ENCODE data around the gene MTLN.
"Not testable (repeated sequence)": the region's sequence is repeated elsewhere in the genome, so short reads cannot be mapped to it uniquely, and the experiment has no call there.

The MTLN gene

DNA sequence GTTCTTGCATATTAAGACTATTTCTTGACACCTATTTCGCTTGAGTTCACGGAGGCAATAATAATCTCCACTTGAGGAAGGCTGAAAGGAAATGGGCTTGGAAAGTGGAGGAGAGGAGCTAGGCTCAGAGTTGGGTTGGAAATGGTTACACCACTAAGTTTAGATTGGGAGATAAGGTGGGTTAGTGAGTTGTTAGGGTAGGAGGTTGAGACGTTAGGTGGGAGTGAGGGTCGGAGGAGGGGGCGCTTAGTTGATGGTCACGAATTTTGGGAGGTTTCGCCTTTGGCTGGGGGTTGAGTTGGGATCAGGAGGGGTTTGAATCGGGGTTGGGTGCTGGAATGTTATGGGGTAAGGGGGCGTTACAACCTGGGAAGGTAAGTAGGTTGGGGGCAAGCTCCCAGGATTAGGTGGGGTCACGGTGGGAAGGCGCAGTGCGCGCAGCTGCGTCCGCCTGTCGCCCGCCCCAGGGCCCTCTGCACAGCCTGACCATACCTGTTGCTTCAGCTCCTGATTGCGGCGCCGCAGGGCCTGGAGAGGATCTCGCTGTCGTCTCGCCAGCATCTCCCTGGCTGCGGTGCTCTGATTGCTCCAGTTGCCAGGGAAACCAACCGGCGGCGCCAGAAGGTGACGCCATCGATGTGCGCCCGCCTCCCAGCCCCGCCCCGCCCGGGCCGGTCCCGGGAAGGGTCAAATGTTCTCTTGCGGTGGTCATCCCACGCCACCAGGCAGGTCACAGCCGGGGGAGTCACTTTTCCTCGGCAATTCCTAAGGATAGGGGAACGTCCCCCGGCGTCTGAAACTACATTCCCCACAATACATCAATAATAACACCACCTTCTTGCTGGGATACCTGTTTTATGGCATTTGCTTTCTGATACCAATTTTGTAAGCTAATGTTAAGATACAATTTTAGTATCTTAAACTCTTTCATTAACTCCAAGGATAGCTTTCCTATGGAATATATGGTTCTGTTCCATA, 7.7 kb downstream of the MTLN start, which contains the start of gene NPHP1:
NPHP1 (minus strand) TSS at position 606 of the 978 bp plus-strand sequence; CDS start at position 561, 45 bp downstream.
- H3K27ac ChIP-seq (ENCODE audit: low read length) = peak within 1 kb of the TSS; percentile 51; the same call in 1 of the 2 replicates
- DNase-seq (peak; percentile 82), ATAC-seq (ENCODE audit: insufficient read depth, low read depth) (peak; percentile 93)
- no peaks in the 10 kb centered on the region for H3K9me3 ChIP-seq (ENCODE audit: insufficient read depth, low read length, severe bottlenecking)
- H3K4me2 ChIP-seq (ENCODE audit: insufficient read depth, low read length) = peak within 1 kb of the TSS; percentile 96
- H4K20me1 ChIP-seq (ENCODE audit: insufficient read depth, low read length) = no peaks in the 10 kb centered on the region
- H3K4me1 ChIP-seq (ENCODE audit: insufficient read depth, low read length) = peaks cover 20% of the 10 kb centered on the region
- H2AFZ ChIP-seq (ENCODE audit: low read depth, low read length) = peak within 1 kb of the TSS; percentile 90
- peak within 1 kb of the TSS; percentile 51 for H3K9ac ChIP-seq (ENCODE audit: low read depth, low read length)
- TF ChIP-seq CTCF (IDR thresholded peaks at IDR 0.05; ENCODE audit: borderline replicate concordance, extremely low read depth, low read length, poor library complexity, severe bottlenecking) (no peak), EZH2 (IDR thresholded peaks at IDR 0.05; ENCODE audit: borderline replicate concordance, low read depth, low read length, severe bottlenecking) (no peak)
- no peaks in the 10 kb centered on the region for H3K79me2 ChIP-seq (ENCODE audit: insufficient read depth, low read length)
- H3K27me3 ChIP-seq (ENCODE audit: insufficient read depth, low read length, poor library complexity) = no peaks in the 10 kb centered on the region
- H3K36me3 ChIP-seq (ENCODE audit: insufficient read depth, low read length) = peaks cover 6% of the 10 kb centered on the region
- peak within 1 kb of the TSS; percentile 64 to 84; a peak in 3 of 4 replicates for H3K4me3 ChIP-seq (ENCODE audit: low read depth in 1 of 2, low read length in 2 of 2)

DNA sequence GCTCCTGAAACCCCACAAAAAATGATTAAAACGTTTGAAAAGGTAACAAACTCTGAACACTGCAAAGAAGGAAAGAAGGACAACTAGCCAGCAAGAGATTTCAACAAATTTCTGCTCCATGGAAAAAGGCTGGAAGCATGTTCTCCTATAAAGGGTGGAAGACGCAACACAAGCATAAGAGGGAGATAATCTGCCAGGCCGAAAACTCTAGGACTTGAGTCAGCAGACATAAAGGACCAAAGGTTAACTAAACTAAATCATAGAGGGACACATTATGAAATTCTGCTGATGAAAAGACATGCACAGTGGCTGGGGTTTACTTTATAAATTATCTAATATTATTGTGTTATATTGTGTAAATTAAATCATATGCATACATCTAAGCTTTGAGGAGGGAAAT, 14.3 kb downstream of the MTLN start:
- DNase-seq (no peak), ATAC-seq (ENCODE audit: insufficient read depth, low read depth) (no peak)
- no peak overlapping the region for H3K9ac ChIP-seq (ENCODE audit: low read depth, low read length)
- H3K27ac ChIP-seq (ENCODE audit: low read length) = no peak overlapping the region
- no peak overlapping the region for H2AFZ ChIP-seq (ENCODE audit: low read depth, low read length)
- H3K4me1 ChIP-seq (ENCODE audit: insufficient read depth, low read length) = no peaks in the 10 kb centered on the region
- no peaks in the 10 kb centered on the region for H3K9me3 ChIP-seq (ENCODE audit: insufficient read depth, low read length, severe bottlenecking)
- no peaks in the 10 kb centered on the region for H3K36me3 ChIP-seq (ENCODE audit: insufficient read depth, low read length)
- no peak overlapping the region for H3K4me3 ChIP-seq (ENCODE audit: low read depth in 1 of 2, low read length in 2 of 2)
- TF ChIP-seq EZH2 (IDR thresholded peaks at IDR 0.05; ENCODE audit: borderline replicate concordance, low read depth, low read length, severe bottlenecking) (no peak), CTCF (IDR thresholded peaks at IDR 0.05; ENCODE audit: borderline replicate concordance, extremely low read depth, low read length, poor library complexity, severe bottlenecking) (no peak)
- no peaks in the 10 kb centered on the region for H3K79me2 ChIP-seq (ENCODE audit: insufficient read depth, low read length)
- H4K20me1 ChIP-seq (ENCODE audit: insufficient read depth, low read length) = no peaks in the 10 kb centered on the region
- peaks cover 2% of the 10 kb centered on the region for H3K27me3 ChIP-seq (ENCODE audit: insufficient read depth, low read length, poor library complexity)
- H3K4me2 ChIP-seq (ENCODE audit: insufficient read depth, low read length) = no peak overlapping the region

DNA sequence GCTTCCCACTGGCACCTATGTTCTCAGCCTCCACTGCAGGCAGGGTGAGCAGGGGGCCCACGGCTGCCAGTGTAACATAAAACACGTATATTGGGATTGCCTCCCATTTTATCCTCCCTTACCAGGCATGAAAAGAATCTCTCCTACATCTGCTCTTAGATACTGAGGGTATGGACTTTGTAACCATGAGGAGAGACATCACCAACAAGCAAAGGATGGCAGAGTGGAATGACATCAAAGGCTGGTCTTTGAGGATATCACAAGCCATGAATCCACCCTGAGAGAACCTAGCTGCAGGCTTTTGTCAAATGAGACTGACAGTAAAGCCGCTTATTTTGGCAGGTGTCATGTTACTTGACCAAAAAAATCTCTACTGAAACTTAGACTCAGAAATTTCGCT, 14.9 kb downstream of the MTLN start:
- no peaks in the 10 kb centered on the region for H3K79me2 ChIP-seq (ENCODE audit: insufficient read depth, low read length)
- TF ChIP-seq CTCF (IDR thresholded peaks at IDR 0.05; ENCODE audit: borderline replicate concordance, extremely low read depth, low read length, poor library complexity, severe bottlenecking) = no peak
- TF ChIP-seq EZH2 (IDR thresholded peaks at IDR 0.05; ENCODE audit: borderline replicate concordance, low read depth, low read length, severe bottlenecking) = no peak
- H3K4me2 ChIP-seq (ENCODE audit: insufficient read depth, low read length) = no peak overlapping the region
- H3K27me3 ChIP-seq (ENCODE audit: insufficient read depth, low read length, poor library complexity) = peaks cover 2% of the 10 kb centered on the region
- no peaks in the 10 kb centered on the region for H3K36me3 ChIP-seq (ENCODE audit: insufficient read depth, low read length)
- H3K27ac ChIP-seq (ENCODE audit: low read length) = no peak overlapping the region
- DNase-seq (no peak), ATAC-seq (ENCODE audit: insufficient read depth, low read depth) (no peak)
- no peak overlapping the region for H3K4me3 ChIP-seq (ENCODE audit: low read depth in 1 of 2, low read length in 2 of 2)
- H3K9me3 ChIP-seq (ENCODE audit: insufficient read depth, low read length, severe bottlenecking) = no peaks in the 10 kb centered on the region
- no peaks in the 10 kb centered on the region for H4K20me1 ChIP-seq (ENCODE audit: insufficient read depth, low read length)
- H3K4me1 ChIP-seq (ENCODE audit: insufficient read depth, low read length) = no peaks in the 10 kb centered on the region
- H2AFZ ChIP-seq (ENCODE audit: low read depth, low read length) = no peak overlapping the region
- H3K9ac ChIP-seq (ENCODE audit: low read depth, low read length) = no peak overlapping the region

- ATAC-seq (ENCODE audit: insufficient read depth, low read depth); H3K27ac ChIP-seq (ENCODE audit: low read length); H2AFZ ChIP-seq (ENCODE audit: low read depth, low read length); H4K20me1 ChIP-seq (ENCODE audit: insufficient read depth, low read length); H3K4me3 ChIP-seq (ENCODE audit: low read depth in 1 of 2, low read length in 2 of 2); H3K9me3 ChIP-seq (ENCODE audit: insufficient read depth, low read length, severe bottlenecking); H3K9ac ChIP-seq (ENCODE audit: low read depth, low read length); H3K4me1 ChIP-seq (ENCODE audit: insufficient read depth, low read length); H3K79me2 ChIP-seq (ENCODE audit: insufficient read depth, low read length); H3K4me2 ChIP-seq (ENCODE audit: insufficient read depth, low read length); H3K36me3 ChIP-seq (ENCODE audit: insufficient read depth, low read length); H3K27me3 ChIP-seq (ENCODE audit: insufficient read depth, low read length, poor library complexity); DNase-seq: not testable (repeated sequence)
Observed at GRCh38 chr2:110190169-110190568, 22.2 kb downstream of the MTLN start.
